A673 (cell line): Measurements from ENCODE around the gene C9orf85. TPM values are rescaled to one million over a fixed set of nuclear protein-coding genes. Genes with fewer than 3 reads are reported as not detected.

Experiments used
- BruUV-seq: library from RNA; stranded (reverse); fragments of 400-500 nt; replicated peaks from 2 replicates; lab custom pipeline; 2021; lab: Mats Ljungman, UMichigan
- CTCF ChIA-PET: fragments of 300-600 bp; sonication (Branson Sonifier 250); formaldehyde crosslinking; loops from one replicate; lab custom pipeline; 2022; ENCODE audit warnings: antibody characterized with exemption; lab: Charles Lee
- POLR2A ChIA-PET: fragments of 300-600 bp; sonication (Branson Sonifier 250); formaldehyde crosslinking; loops from one replicate; lab custom pipeline; 2022; ENCODE audit warnings: antibody characterized with exemption; ENCODE audit not compliant: low non-redundant PET; lab: Charles Lee
- DNase-seq: peaks from one replicate; pipeline ENCODE4 v3.0.0-alpha.2; 2015; ENCODE audit warnings: low spot score
- H3K27ac ChIP-seq: fragments of 200-600 bp; sonication (generic); 2 replicates; pipeline ENCODE4 v1.5.1; 2016; ENCODE audit warnings: mixed run types, low read depth, mild to moderate bottlenecking, mixed read lengths, antibody characterized with exemption, low read length; ENCODE audit not compliant: poor library complexity, severe bottlenecking
- H3K27me3 ChIP-seq: fragments of 200-600 bp; sonication (generic); replicated peaks from 2 replicates; pipeline ENCODE4 v1.6.1; 2017; ENCODE audit warnings: mixed run types, low read depth, mild to moderate bottlenecking, mixed read lengths, antibody characterized with exemption, low read length; ENCODE audit not compliant: insufficient read depth, poor library complexity
- H3K36me3 ChIP-seq: fragments of 200-600 bp; sonication (generic); 2 replicates; pipeline ENCODE4 v1.6.1; 2016; ENCODE audit warnings: mixed run types, mild to moderate bottlenecking, mixed read lengths, antibody characterized with exemption, low read length; ENCODE audit not compliant: insufficient read depth, poor library complexity, severe bottlenecking
- H3K4me1 ChIP-seq: fragments of 200-600 bp; sonication (generic); 2 replicates; pipeline ENCODE4 v1.6.1; 2017; ENCODE audit warnings: mixed run types, mild to moderate bottlenecking, mixed read lengths, antibody characterized with exemption, low read length; ENCODE audit not compliant: insufficient read depth, poor library complexity, severe bottlenecking
- H3K4me3 ChIP-seq: fragments of 200-600 bp; sonication (generic); 2 replicates; pipeline ENCODE4 v1.5.1; 2016; ENCODE audit warnings: low read depth, mixed run types, mild to moderate bottlenecking, mixed read lengths, low read length; ENCODE audit not compliant: poor library complexity, severe bottlenecking
- H3K9me3 ChIP-seq: fragments of 200-600 bp; sonication (generic); 2 replicates; pipeline ENCODE4 v1.6.1; 2016; ENCODE audit warnings: mixed run types, low read depth, mild to moderate bottlenecking, mixed read lengths, antibody characterized with exemption, low read length; ENCODE audit not compliant: poor library complexity, severe bottlenecking
- CTCF ChIP-seq: fragments of 300-800, 200-600 bp; sonication (generic); conservative IDR thresholded peaks from 2 replicates; pipeline ENCODE4 v1.5.1; 2017; ENCODE audit warnings: low read depth, mild to moderate bottlenecking, antibody characterized with exemption, low read length, moderate library complexity, mixed read lengths
- EZH2 ChIP-seq: fragments of 200-600 bp; sonication (generic); IDR thresholded peaks from 2 replicates; pipeline ENCODE4 v1.6.1; 2017; ENCODE audit warnings: borderline replicate concordance, low read depth, mild to moderate bottlenecking, mixed read lengths, antibody characterized with exemption, low read length; ENCODE audit not compliant: poor library complexity, severe bottlenecking
- intact Hi-C: fragments of 100-400 bp; cut with micrococcal nuclease; formaldehyde crosslinking; loops from one replicate; pipeline ENCODE4 v1.10.0; 2022; ENCODE audit not compliant: unreplicated experiment
- total RNA-seq: library from RNA; stranded (reverse); gene quantifications from 2 replicates; pipeline ENCODE4 v1.2.3, GENCODE V29; 2021

Gene C9orf85
- total RNA-seq, 1 experiment from 2014 or later, result 9.4 TPM

GRCh38 chr9:71915495-71915894, 4.1 kb downstream of the C9orf85 start:
- TF ChIP-seq EZH2 (no peak), CTCF (no peak)
- Histone ChIP-seq H3K27me3 (no peaks in the 10 kb centered on the region), H3K27ac (no peak overlapping the region), H3K4me3 (no peak overlapping the region), H3K9me3 (no peaks in the 10 kb centered on the region), H3K36me3 (no peaks in the 10 kb centered on the region), H3K4me1 (peaks cover 4% of the 10 kb centered on the region)
- POLR2A ChIA-PET, result no interaction called here
- intact Hi-C loops, result no loop called here
- CTCF ChIA-PET, result no interaction called here
- no TSS peak for BruUV-seq
- no peak for DNase-seq

- Histone ChIP-seq H3K4me3 (no peak overlapping the region), H3K9me3 (no peaks in the 10 kb centered on the region), H3K36me3 (no peaks in the 10 kb centered on the region), H3K4me1 (peaks cover 4% of the 10 kb centered on the region), H3K27me3 (no peaks in the 10 kb centered on the region), H3K27ac (no peak overlapping the region)
- CTCF ChIA-PET, result no interaction called here
- no peak for TF ChIP-seq EZH2
- POLR2A ChIA-PET, result no interaction called here
- intact Hi-C loops, result no loop called here
- BruUV-seq, result no TSS peak
- no peak for DNase-seq
Observed at GRCh38 chr9:71916834-71917534, 5.5 kb downstream of the C9orf85 start.

- CTCF ChIA-PET, result no interaction called here
- TF ChIP-seq EZH2 (no peak), CTCF (no peak)
- DNase-seq, result no peak
- Histone ChIP-seq H3K4me3 (no peak overlapping the region), H3K27ac (no peak overlapping the region), H3K9me3 (no peaks in the 10 kb centered on the region), H3K4me1 (no peaks in the 10 kb centered on the region), H3K27me3 (no peaks in the 10 kb centered on the region), H3K36me3 (no peaks in the 10 kb centered on the region)
- POLR2A ChIA-PET, result no interaction called here
- intact Hi-C loops, result no loop called here
- BruUV-seq, result no TSS peak
Observed at GRCh38 chr9:71918419-71918818, 7.0 kb downstream of the C9orf85 start.
